ENCODE results near the gene DOCK4. TPM values are rescaled to one million over a fixed set of nuclear protein-coding genes. Genes with fewer than 3 reads are reported as not detected.

Gene DOCK4
- total RNA-seq, 1 donor from 2014 or later: 0.23 TPM

- intact Hi-C loops (cut with micrococcal nuclease): no loop called here
Observed at GRCh38 chr7:111866787-111867186, 339.4 kb downstream of the DOCK4 start.

GRCh38 chr7:111865430-111865829, 340.8 kb downstream of the DOCK4 start:
- intact Hi-C loops (cut with micrococcal nuclease): no loop called here

GRCh38 chr7:111864291-111864976, 341.8 kb downstream of the DOCK4 start:
- intact Hi-C loops (cut with micrococcal nuclease): no loop called here

- intact Hi-C loops (cut with micrococcal nuclease): no loop called here
Observed at GRCh38 chr7:111863269-111863668, 342.9 kb downstream of the DOCK4 start.

GRCh38 chr7:111860248-111860647, 346.0 kb downstream of the DOCK4 start:
- intact Hi-C loops (cut with micrococcal nuclease): no loop called here

- intact Hi-C loops (cut with micrococcal nuclease): loop anchor here (5.0 kb wide), 1 partner anchor 106 kb away; no protein-coding TSS in a partner anchor
Observed at GRCh38 chr7:111858331-111858730, 347.9 kb downstream of the DOCK4 start.

- intact Hi-C loops (cut with micrococcal nuclease): loop anchor here (5.0 kb wide), 1 partner anchor 104 kb away; no protein-coding TSS in a partner anchor
Observed at GRCh38 chr7:111855842-111856227, 350.4 kb downstream of the DOCK4 start.

GRCh38 chr7:111855161-111855841, 350.9 kb downstream of the DOCK4 start:
- intact Hi-C loops (cut with micrococcal nuclease): loop anchor here (5.0 kb wide), 1 partner anchor 103 kb away; no protein-coding TSS in a partner anchor

GRCh38 chr7:111853201-111853990, 352.8 kb downstream of the DOCK4 start:
- intact Hi-C loops (cut with micrococcal nuclease): no loop called here

GRCh38 chr7:111852081-111852480, 354.1 kb downstream of the DOCK4 start:
- intact Hi-C loops (cut with micrococcal nuclease): no loop called here

GRCh38 chr7:111846898-111847297, 359.3 kb downstream of the DOCK4 start:
- intact Hi-C loops (cut with micrococcal nuclease): no loop called here

GRCh38 chr7:111845853-111846252, 360.3 kb downstream of the DOCK4 start:
- intact Hi-C loops (cut with micrococcal nuclease): no loop called here

GRCh38 chr7:111844904-111845671, 361.1 kb downstream of the DOCK4 start:
- intact Hi-C loops (cut with micrococcal nuclease): no loop called here

- intact Hi-C loops (cut with micrococcal nuclease): no loop called here
Observed at GRCh38 chr7:111842491-111842890, 363.7 kb downstream of the DOCK4 start.

- intact Hi-C loops (cut with micrococcal nuclease): no loop called here
Observed at GRCh38 chr7:111841596-111842205, 364.5 kb downstream of the DOCK4 start.

- intact Hi-C loops (cut with micrococcal nuclease): no loop called here
Observed at GRCh38 chr7:111840528-111840927, 365.7 kb downstream of the DOCK4 start.

GRCh38 chr7:111839261-111839660, 366.9 kb downstream of the DOCK4 start:
- intact Hi-C loops (cut with micrococcal nuclease): no loop called here

- intact Hi-C loops (cut with micrococcal nuclease): no loop called here
Observed at GRCh38 chr7:111836592-111836991, 369.6 kb downstream of the DOCK4 start.

- intact Hi-C loops (cut with micrococcal nuclease): no loop called here
Observed at GRCh38 chr7:111835066-111835465, 371.1 kb downstream of the DOCK4 start.

- intact Hi-C loops (cut with micrococcal nuclease): no loop called here
Observed at GRCh38 chr7:111834367-111834766, 371.8 kb downstream of the DOCK4 start.

GRCh38 chr7:111833466-111833865, 372.7 kb downstream of the DOCK4 start:
- intact Hi-C loops (cut with micrococcal nuclease): no loop called here
